HG03457 (cell line): Measurements from ENCODE around the gene CD19.
"Not testable (repeated sequence)": the region's sequence is repeated elsewhere in the genome, so short reads cannot be mapped to it uniquely, and the experiment has no call there.

Source experiments
- ATAC-seq: cut with Tn5 transposase; IDR thresholded peaks from one replicate; pipeline ENCODE4 v1.9.1; 2021; ENCODE audit warnings: moderate number of reproducible peaks; ENCODE audit not compliant: unreplicated experiment

The CD19 gene

DNA sequence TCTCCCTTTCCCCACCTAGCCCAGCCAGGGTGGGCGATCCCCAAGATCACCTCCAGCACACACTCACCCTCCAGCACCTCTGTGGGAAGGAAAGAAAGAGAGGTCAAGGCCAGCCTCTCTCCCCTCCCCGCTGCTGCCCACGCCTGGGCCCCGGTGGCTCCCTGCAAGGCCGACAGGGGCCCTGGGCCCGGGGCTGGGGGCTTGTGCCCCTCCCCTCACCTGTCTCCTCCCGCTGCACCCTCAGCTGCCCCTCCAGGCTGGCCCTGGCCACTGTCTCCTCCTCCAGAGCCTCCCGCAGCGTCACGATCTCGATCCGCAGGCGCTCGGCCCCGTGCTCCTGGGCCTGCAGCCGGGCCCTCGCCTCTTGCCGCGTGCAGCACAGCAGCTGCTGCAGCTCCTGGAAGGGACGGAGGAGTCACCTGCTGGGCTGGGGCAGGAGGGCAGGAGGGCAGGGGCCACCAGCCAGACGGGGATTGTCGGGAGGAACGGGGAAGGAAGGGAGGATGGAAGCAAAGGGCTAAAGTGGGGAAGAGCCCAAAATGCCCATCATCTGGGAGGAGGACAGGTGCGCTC lies 25.9 kb upstream of the CD19 start:
- no peak for ATAC-seq

DNA sequence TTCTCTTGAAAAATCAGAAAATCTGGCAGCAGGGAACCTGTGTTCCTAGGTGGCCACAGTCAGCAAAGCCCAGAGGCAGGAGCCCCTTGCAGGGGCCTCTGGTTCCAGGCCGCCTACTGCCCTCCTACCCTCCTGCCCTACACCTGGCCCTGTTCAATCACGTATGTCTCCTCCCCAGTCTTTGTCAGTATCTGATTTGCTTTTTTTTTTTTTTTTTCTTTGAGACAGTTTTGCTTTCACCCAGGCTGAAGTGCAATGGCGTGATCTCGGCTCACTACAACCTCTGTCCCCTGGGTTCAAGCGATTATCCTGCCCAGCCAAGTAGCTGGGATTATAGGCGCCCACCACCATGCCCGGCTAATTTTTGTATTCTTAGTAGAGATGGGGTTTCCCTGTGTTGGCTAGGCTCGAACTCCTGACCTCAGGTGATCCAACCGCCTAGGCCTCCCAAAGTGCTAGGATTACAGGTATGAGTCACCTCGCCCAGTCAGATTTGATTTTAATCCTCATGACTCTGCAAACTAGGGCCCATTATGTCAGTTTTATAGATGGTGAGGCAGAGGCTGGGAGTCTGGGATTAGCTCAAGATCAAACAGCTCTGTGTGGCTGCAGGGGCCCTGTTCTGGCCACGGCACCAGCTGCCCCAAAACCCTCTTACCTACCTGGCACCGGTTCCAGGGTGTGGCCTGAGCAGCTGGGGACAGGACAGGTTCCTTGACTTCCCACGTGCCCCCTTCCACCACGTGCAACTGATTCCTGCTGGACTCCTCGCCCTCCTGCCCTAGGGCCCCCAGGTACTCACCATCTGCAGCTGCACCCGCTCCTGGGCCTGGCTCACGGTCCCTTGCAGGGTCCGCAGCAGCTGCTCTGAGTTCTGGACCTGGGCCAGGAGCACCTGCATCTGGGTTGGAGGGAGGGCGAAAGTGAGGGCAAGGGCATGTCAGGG lies 21.4 kb upstream of the CD19 start:
- no peak for ATAC-seq

DNA sequence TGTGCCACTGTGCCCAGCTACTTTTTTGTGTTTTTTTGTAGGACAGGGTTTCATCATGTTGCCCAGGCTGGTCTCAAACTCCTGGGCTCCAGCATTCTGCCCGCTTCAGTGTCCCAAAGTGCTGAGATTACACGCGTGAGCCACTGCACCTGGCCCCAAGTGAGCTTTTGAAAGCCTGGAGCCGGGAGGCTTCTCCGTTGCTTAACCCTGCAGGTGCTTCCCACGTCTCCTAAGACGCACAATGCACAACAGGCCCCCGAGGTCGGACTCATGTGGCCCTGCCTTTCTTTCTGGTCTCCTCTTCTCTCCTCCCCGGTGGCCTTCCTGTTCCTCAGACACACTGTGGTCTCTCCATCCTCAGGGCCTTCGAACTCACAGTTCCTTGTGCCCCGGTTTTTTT lies 19.2 kb upstream of the CD19 start:
- ATAC-seq: no peak

DNA sequence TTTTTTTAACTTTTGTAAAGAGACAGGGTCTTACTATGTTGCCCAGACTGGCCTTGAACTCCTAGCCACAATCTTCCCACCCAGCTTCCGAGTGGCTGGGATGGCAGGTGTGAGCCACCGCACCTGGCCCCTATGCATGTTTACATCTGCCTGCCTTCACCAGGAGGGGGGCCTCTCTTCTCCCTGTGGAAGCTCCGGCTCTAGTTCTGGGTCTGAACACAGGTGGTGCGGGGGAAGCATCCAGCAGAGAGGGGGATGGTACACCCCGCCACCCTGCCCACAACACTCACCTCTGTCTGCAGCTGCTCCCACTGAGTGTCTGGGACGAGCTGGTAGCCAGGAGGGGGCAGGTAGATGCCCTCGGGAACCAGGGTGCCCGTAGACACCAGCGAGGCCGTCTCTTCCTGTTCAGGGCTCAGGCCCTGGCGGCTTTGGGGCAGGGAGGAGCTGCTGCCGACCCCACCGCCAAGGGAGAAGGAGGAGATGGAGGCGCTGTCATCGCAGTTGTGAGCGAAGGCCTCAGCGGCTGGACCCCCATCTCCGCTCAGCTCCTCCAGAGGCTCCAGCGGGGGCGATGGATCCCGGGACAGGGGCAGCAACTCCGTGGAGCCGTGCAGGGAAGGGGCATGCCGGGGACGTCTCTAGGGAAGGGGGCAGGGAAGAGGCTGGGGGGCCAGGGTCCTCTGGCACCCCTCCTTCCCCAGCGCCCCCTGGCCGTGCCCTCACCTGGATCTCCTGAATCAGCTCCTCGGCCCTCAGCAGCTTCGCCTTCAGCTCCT lies 17.6 kb upstream of the CD19 start:
- ATAC-seq: no peak

DNA sequence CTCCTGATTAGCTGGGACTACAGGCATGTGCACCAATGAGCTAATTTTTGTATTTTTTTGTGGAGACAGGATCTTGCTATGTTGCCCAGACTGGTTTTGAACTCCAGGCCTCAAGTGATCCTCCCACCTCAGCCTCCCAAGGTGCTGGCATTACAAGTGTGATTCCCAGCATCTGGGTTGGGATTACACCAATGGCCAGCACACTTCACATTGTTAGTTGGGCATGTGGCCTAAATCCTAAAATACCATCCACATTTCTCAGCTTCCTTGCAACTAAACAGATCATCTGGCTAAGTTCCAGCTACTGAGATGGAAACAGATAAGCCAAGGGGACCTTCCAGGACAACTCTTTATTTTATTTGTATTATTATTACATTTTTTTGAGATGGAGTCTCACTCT lies 16.6 kb upstream of the CD19 start:
- ATAC-seq: no peak

DNA sequence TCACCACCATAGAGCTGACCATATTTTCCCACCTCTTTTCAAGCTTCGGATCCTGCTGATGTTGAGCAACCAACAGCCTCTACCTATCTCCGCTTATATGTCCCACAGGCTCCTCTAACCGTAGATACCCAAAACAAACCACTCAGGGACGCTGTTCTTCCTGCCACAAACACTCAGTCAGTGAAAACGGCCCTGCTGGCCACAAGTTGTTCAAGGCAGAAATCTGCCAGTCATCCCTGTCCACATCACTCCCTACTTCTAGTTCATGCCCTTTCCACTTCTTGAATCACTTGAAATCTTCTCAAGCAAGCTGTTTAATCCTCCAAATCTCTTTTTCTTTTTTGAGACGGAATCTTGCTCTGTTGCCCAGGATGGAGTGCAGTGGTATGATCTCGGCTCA lies 14.7 kb upstream of the CD19 start:
- ATAC-seq: no peak

DNA sequence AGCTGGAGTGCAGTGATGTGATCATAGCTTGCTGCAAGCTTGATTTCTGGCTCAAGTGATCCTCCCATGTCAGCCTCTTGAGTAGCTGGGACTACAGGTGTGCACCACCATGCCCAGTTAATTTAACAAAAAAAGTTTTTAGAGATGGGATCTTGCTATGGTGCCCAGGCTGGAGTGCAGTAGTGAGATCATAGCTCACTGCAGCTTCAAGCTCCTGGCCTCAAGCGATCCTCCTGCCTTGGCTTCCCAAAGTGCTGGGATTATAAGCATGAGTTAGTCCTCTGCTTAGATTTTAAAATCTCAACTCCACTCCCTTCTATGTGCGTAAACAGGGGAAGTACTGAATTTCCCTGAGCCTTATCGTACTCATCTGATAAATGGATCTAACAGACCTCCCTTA lies 13.1 kb upstream of the CD19 start:
- ATAC-seq: no peak

DNA sequence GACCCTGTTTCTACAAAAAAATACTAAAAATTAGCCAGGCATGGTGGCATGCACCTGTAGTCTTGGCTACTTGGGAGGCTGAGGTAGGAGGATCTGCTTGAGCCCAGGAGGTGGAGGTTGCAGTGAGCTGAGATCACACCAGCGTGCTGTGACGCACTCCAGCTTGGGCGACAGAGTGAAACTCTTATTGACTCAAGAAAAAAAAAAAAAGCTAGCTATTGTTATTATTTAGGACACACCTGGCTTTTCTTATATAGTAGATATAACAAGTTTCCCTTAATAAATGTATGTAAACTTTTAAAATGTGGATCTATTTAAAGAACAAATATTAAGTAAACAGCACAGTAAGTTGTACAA lies 8.6 kb upstream of the CD19 start:
- ATAC-seq: no peak

DNA sequence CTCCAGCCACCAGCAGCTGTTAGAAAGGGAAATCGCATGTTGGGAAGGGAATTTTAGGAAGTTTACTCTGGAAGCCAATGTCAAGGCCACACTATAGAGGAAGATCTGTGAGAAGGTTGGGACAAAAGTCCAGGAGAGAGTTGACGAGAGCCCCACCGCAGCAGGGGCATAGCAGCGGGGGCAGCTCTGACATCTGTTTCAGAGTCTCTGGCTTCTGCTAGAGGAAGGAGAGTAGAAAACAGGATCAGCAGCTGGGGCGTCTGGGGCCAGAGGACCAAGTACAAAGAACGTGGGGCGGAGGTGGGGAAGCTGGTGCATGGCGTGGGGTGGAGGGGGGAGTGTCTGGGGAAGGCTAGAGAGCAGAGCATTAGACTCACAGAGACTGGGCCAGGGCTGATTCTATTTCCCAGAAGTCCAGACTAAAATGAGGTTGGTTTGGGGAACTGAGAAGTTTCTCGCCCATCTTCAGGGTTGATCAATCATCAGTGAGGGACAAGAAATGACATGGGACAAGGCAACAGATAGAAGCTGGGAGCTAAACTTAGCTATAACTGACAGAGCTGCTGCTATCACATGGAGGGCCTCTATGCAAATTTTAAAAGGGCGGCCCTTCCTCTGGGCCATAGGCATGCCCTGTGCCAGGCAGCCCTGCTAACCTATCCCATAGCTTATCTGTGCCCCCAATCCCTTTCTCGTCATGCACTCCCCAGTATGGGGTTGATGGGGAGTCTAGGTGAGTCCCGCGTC lies 7.9 kb upstream of the CD19 start:
- ATAC-seq: peak; percentile 47

DNA sequence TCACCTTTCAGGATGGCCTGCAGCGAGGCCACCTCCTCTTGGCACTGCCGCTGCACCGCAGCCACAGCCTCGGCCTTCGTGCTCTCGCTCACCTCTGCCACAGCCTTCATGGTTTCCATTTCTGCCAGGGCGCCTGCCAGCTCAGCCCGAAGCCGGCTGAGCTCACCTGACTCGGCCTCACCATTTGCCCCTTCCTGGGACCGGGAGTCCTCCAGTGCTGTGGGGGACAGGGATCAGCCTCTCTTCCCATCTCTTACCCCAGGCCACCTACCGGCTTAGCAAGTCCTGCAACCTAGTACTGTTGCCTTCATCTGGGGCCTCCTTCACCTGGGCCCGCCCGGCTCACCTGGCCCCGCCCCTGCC lies 7.4 kb upstream of the CD19 start:
- ATAC-seq: no peak

DNA sequence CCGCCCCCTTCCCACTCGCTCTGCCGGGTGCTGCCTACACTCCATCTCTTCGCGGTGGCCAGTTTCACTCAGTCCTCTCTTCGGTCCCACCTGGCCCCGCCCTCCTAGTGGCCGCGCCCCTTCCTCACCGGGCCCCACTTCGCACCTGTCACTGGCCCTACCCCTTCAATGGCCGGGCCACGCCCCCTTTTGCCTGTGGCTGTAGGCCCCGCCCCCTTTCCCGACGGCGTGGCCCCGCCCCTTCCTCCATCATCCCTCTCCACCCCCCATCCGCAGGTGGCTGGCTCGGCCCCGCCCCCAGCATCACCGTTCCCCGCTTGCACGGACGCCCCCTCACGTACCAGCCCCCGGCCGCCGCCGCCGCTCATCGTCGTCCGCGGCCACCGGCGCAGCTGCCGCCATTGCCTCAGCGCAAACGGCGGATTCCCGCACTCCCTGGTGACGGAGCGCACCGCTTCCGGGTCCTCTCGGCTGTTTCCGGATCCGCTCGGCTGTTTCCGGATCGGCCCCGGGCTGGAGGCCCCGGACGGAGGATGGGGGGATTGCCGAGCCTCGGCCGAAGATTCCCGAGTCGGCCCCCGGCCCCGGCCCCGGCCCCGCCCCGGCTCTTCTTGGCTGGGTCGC lies 6.9 kb upstream of the CD19 start, which contains the start of gene RABEP2:
TSS of gene RABEP2 (minus strand) at position 477 of the 624 bp plus-strand sequence. CDS start at position 402, 75 bp downstream.
- ATAC-seq: peak; percentile 48

DNA sequence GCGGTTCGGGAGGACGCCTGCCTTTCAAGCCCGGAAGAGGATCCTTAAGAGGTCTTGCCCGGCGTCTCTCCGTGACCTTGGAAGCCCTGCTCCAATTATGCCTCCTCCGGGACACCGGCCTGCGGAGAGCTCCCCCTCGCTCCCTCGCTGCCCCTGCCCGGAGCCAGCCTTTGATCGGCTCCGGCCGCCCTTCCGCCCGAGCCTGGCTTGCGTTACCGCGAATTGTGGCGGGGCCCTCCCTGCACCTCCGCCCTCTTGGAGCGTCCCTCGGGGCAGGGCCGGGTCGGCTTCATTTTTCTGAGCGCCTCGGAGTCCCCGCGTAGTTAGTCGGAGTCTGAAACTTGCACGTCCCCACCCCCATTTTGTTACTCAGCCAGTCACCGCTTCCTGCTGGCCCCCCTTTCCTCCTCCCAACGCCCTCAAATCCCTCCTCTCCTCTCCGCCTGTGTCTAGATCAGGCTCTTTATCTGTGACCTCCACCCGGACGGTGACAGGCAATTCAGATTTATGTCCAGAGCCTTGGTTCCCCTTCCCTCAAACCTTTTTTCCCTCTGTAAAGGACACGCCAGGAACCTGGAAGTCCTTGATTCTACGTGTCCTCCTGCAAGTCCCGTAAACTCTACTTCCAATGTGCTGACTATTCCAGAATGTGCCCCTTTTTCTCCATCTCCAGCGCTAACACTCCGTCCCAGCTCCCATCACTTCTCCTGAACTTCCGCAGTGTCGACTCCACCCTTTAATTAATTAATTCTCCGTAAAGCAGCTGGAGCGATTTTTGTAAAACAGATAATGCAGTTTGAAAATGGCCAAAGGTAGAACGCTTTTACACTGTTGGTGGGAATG lies 6.2 kb upstream of the CD19 start:
- peak; percentile 9 for ATAC-seq

DNA sequence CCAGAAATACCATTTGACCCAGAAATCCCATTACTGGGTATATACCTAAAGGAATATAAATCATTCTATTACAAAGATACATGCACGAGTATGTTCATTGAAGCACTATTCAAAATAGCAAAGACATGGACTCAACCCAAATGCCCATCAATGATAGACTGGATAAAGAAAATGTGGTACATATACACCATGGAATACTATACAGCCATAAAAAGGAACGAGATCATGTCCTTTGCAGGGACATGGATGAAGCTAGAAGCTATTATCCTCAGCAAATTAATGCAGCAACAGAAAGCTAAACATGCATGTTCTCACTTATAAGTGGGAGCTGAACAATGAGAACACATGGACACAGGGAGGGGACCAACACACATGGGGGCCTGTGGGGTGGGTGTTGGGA lies 5.5 kb upstream of the CD19 start:
- ATAC-seq: not testable (repeated sequence)

DNA sequence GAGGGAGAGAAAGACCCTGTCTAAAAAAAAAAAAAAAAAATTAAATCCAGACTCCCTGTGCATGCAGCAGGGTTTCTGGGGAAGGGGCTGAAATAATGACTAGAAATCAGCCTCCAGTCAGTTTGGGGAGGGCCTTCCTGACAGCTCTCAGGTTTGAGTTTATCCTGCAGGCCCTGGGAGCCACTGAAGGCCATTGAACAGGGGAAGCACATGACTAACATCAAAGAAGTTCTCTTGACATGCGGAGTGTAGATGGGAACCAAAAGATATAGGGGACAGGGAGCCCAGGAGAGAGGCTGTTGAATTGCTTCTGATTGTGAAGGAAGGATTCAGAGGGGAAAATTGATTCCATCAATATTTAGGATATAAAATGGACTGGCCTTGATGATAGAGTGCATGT lies 4.0 kb upstream of the CD19 start:
- no peak for ATAC-seq

DNA sequence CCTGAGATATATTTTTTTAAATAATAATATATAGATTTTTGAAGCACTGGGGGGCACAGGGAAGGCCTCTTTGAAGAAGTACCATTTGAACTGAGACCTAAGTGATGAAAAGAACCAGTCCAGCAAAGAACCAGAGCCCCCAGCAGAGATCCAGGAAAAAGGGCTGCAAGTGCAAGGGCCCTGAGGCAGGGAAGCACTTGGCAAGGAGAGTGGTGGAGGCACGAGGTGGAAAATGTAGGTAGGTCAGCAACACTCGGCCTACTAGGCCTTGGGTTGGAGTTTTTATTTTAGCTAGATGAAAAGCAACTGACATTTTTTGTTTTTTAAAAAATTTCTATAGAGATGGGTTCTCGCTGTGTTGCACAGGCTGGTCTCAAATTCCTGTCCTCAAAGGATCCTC lies 1.6 kb upstream of the CD19 start:
- ATAC-seq: no peak

DNA sequence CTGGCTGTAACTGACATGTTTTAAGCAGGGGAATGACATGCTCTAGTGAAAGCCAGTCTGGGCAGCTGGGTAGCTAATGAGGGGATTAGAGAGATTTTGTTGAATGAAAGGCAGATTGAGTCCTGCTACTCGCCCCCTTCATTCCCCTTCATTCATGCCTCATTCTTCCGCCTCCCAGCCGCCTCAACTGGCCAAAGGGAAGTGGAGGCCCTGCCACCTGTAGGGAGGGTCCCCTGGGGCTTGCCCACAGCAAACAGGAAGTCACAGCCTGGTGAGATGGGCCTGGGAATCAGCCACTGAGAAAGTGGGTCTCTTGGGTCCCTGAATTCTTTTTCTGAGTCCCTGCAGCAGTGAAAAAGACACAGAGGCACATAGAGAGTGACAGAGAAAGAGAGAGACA lies 1.1 kb upstream of the CD19 start:
- no peak for ATAC-seq

DNA sequence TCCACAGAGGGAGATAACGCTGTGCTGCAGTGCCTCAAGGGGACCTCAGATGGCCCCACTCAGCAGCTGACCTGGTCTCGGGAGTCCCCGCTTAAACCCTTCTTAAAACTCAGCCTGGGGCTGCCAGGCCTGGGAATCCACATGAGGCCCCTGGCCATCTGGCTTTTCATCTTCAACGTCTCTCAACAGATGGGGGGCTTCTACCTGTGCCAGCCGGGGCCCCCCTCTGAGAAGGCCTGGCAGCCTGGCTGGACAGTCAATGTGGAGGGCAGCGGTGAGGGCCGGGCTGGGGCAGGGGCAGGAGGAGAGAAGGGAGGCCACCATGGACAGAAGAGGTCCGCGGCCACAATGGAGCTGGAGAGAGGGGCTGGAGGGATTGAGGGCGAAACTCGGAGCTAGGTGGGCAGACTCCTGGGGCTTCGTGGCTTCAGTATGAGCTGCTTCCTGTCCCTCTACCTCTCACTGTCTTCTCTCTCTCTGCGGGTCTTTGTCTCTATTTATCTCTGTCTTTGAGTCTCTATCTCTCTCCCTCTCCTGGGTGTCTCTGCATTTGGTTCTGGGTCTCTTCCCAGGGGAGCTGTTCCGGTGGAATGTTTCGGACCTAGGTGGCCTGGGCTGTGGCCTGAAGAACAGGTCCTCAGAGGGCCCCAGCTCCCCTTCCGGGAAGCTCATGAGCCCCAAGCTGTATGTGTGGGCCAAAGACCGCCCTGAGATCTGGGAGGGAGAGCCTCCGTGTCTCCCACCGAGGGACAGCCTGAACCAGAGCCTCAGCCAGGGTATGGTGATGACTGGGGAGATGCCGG lies 769 bp downstream of the CD19 start:
- ATAC-seq: no peak

DNA sequence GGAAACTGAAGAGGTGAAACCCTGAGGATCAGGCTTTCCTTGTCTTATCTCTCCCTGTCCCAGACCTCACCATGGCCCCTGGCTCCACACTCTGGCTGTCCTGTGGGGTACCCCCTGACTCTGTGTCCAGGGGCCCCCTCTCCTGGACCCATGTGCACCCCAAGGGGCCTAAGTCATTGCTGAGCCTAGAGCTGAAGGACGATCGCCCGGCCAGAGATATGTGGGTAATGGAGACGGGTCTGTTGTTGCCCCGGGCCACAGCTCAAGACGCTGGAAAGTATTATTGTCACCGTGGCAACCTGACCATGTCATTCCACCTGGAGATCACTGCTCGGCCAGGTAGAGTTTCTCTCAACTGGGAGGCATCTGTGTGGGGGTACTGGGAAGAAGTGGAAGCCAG lies 1.4 kb downstream of the CD19 start:
- ATAC-seq: no peak

DNA sequence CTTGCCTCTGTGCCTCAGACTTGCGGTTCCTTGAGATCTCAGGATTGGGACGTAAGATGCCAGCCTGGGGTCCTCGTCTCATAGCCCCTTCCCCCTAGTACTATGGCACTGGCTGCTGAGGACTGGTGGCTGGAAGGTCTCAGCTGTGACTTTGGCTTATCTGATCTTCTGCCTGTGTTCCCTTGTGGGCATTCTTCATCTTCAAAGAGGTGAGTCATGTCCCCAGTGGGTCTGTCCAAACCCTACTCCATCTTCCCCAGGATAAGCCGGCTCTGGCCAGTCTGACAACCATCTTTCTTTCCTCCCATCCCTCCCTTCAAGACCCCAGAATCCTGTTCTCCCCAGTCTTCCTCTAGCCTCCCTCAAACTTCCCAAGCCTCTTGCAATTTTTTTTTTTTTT lies 3.6 kb downstream of the CD19 start:
- no peak for ATAC-seq
